ENCODE results near the gene FAM107B. TPM values are rescaled to one million over a fixed set of nuclear protein-coding genes. Genes with fewer than 3 reads are reported as not detected.
"Not testable (repeated sequence)": the region's sequence is repeated elsewhere in the genome, so short reads cannot be mapped to it uniquely, and the experiment has no call there.

FAM107B gene
- total RNA-seq, 1 donor from 2014 or later, result 66.4 TPM

DNA sequence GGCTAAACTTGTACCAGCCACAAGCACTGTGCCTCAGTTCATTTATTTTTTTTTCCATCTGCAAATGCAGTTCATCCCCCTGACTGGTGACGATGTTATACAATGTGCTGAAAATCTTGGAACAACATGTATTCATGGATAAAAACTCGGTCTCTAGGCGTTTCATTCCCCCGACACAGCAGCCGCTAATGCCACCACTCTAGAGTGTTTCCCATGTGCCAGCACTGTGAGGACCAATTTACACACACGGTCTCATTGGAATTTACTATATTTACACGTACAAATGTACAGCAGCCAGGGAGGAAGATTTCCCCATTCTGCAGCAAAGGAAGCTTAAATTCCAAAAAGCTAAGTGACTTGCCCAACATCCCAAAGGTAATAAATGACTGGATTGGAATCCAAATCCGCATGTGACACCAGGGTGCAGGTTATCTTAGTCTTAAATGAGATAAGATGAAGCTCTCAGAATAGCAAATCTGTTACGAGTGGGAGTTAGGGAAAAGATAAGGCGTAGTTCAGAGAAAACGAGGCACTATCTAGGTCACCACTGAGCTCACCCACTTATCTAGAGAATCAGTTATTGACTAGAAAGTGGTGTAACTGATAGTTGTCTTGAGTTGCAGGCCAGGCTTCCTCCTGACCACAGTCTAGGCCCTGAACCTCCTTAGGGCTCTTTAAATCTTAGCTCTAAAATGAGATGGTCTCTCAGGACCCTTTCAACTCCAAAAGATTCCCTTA is 36.7 kb downstream of the FAM107B start:
- DNase-seq (ENCODE audit: low read depth in 2 of 2), result no peak

- DNase-seq (ENCODE audit: low read depth in 2 of 2), result no peak
Observed at GRCh38 chr10:14736600-14737081, 38.1 kb downstream of the FAM107B start.

DNA sequence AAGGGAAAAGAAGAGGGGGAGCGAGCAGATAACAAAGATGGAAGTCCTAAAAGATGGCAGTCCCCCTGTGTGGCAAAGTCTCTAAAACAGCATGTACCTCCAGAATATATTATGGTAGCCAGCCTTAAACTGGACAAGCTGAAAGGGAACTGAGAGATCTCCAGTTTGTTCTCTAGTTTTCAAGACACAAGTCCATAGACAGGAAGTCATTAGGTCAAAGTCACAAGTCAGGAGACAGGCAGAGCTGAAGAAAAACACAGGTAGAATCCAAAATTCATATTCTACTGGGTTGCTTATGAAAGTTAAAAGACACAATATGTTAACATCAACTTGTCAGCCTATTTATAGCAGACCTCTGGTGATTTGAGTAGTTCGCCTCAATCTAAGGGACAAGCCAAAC is 38.7 kb downstream of the FAM107B start:
- no peak for DNase-seq (ENCODE audit: low read depth in 2 of 2)

GRCh38 chr10:14731875-14732512 is 42.7 kb downstream of the FAM107B start:
- DNase-seq (ENCODE audit: low read depth in 2 of 2), result no peak

- DNase-seq (ENCODE audit: low read depth in 2 of 2), result no peak
Observed at GRCh38 chr10:14728346-14728745, 46.4 kb downstream of the FAM107B start.

- DNase-seq (ENCODE audit: low read depth in 2 of 2), result no peak
Observed at GRCh38 chr10:14727924-14728323, 46.8 kb downstream of the FAM107B start.

DNA sequence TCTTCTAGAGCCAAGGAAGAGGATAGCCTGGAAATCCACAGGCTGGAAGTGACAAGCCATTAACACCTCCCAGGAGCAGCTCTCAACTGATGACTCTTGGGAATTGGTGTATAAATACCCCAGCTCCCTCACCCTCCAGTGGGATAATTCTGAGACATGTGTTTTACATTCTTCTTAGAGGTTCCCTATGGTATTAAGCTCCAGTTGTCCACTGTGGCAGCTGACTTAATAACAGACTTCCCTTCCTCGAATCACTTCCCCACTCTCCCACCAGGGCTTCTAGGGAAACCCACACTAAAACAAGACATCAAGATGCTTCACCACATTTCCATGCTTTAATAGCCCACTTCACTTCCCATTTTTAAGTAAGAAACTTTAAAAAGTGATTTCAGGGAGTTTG is 47.2 kb downstream of the FAM107B start:
- DNase-seq (ENCODE audit: low read depth in 2 of 2), result no peak

- DNase-seq (ENCODE audit: low read depth in 2 of 2), result no peak
Observed at GRCh38 chr10:14724931-14725330, 49.8 kb downstream of the FAM107B start.

GRCh38 chr10:14723052-14723689 is 51.5 kb downstream of the FAM107B start:
- DNase-seq (ENCODE audit: low read depth in 2 of 2), result no peak

GRCh38 chr10:14717552-14717951 is 57.1 kb downstream of the FAM107B start:
- no peak for DNase-seq (ENCODE audit: low read depth in 2 of 2)

DNA sequence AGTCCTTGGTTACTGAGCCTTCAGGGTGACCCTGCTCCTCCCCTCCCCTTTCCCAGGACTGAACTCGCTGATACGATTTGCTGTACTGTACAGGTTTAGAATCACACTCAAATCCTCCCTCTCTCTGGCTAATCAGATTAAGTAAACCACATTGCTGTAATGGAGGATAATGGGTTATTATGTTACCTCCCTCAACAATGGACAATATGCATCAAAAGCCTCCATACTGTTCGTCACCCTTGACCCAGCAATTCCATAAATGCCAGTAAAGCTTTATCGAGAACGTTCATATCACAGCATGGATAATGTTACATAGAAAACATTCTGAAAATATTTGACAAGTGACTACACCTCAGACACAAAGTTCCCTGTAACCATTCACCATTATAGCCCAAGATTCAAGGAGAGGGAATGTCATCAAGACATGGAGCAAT is 61.7 kb downstream of the FAM107B start:
- no peak for DNase-seq (ENCODE audit: low read depth in 2 of 2)

- DNase-seq (ENCODE audit: low read depth in 2 of 2), result not testable (repeated sequence)
Observed at GRCh38 chr10:14709344-14709743, 65.4 kb downstream of the FAM107B start.

DNA sequence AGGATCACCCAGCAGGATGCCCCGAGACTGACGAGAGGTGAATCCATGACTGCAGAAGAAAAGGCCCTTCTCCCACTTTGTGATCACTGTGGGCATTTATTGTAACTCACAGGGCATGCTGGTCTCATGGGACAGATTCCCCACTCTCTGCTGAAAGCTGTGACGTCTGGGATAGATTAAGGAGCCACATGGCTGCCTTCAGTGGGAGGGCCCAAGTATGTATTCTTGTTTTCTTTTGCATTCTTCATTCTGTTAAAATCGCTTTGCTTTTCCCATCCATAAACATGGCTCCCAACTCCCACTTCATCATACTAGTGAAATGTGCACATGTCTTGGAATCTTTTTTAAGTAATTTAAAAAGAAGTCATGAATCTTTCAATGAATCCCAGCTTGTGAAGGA is 67.2 kb downstream of the FAM107B start:
- DNase-seq (ENCODE audit: low read depth in 2 of 2), result no peak

- no peak for DNase-seq (ENCODE audit: low read depth in 2 of 2)
Observed at GRCh38 chr10:14705548-14706230, 69.0 kb downstream of the FAM107B start.

DNA sequence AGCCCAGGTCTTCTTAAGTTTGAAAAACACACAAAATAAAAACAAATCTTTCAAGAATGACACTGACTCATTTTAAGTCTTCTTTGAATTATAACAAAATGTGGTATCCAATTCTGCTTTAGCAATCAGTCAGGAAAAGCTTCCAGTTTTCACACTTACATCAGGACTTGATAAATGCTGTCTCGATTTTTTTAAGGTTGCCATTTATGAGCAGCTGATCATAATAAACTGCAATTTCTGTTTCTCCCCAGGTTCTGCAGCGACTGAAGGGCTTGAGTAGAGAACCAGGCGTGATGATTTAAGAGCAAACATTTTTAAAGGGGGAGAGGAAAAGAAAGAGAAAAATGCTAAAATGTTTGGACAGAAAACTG is 71.1 kb downstream of the FAM107B start:
- no peak for DNase-seq (ENCODE audit: low read depth in 2 of 2)

DNA sequence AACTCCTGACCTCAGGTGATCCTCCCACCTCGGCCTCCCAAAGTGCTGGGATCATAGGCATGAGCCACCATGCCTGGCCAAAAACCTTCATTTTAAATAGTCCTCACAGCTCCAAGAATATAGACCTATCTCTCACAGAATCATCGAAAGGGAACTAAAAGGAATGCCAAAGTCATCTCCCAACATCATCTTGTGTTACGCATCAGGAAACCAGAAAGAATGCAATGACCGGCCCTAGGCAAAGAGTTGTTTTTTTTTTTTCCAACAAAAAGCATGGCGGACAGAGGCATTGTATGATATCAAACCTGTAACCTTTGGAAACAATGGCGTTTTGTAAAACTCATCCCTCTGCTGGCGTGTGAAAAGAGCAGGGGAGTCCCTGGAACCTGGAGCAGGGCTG is 73.2 kb downstream of the FAM107B start:
- no peak for DNase-seq (ENCODE audit: low read depth in 2 of 2)

DNA sequence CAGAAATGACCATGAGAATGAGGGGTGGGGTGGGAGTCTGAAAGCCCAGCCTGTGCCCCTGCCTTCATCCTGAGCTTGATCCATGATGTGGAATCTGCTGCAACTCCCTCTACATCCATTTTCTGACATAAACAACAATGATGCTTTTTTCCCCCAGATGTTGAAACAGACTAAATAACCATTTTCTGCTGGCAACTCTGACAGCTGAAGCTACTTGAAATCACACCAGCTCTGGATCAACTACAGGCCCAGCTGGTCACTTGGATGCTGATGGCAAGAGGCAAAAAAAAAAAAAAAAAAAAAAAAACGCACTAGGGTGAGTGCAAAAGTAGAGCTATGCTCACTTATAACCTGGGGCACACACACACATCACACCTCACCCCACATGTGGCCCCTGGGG is 74.2 kb downstream of the FAM107B start:
- DNase-seq (ENCODE audit: low read depth in 2 of 2), result no peak

DNA sequence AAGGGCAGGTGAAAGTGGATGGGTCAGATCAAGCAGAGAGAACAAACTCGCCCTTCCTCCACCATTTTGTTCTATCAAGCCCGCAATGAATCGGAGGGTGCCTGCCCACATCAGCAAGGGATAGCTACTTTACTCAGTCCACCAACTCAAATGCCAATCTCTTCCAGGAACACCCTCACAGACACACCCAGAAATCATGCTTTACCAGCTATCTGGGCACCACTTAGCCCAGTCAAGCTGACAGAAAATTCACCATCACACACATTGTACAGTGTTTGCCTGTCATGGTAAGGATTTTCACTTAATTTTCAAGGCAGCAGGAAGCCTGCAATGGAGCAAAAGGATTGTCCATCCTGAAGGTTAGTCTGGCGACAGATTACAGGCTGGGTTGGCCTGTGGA is 75.2 kb downstream of the FAM107B start:
- no peak for DNase-seq (ENCODE audit: low read depth in 2 of 2)

GRCh38 chr10:14698829-14699170 is 75.9 kb downstream of the FAM107B start:
- no peak for DNase-seq (ENCODE audit: low read depth in 2 of 2)

DNA sequence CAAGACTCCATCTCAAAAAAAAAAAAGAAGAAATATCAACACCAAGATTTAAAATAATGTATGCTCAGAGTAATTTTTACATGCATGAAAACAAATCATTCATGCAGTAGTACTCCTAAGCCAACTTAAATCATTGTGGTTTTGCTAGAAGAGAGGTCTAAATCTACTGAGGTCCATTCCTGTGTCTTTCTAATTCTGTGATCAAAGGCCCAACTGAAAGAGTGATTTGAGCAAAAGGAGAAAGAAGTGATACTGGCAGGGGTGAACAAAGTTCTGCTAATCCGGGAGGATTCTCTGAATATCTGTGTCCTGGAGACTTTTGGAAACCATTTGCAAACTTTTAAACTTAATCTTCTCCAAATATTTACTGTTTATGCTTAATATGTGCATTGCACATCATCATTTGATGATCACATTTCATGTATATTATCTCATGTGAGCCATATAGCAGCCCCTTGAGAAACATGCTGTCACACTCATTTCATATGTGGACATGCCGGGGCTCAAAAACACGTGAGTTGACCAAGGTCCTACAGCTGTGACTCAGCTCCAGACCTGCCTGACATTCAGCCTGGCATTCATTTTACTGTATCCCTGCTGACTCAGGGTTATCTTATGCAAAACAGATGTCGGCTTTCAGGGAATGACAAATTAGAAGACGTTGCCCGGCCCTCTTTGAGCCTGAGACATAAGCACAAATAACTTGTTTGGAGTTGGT is 76.4 kb downstream of the FAM107B start:
- DNase-seq (ENCODE audit: low read depth in 2 of 2), result no peak

DNA sequence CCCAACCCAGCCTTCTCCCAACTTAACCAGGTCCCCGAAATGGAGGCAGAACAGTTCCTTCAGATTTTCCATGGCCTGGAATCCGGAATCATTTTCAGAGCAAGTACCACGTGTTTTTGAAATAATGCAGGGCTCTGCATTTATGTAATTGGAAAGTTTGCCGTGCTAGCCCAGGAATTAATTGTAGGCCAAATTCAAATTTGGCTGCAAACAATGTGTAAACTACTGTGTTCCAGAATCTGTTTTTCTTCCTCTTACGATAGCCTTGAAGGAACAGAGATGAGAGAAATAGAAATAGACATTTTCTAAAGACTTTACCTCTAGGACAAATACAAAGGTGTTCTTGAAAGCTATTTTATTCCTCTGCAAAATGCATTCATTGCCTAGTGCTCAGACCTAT is 77.4 kb downstream of the FAM107B start:
- no peak for DNase-seq (ENCODE audit: low read depth in 2 of 2)

GRCh38 chr10:14696821-14697220 is 77.9 kb downstream of the FAM107B start:
- no peak for DNase-seq (ENCODE audit: low read depth in 2 of 2)
